ENCODE data around the gene GNAZ. TPM values are rescaled to one million over a fixed set of nuclear protein-coding genes. Genes with fewer than 3 reads are reported as not detected.

GNAZ gene
- total and polyA plus RNA-seq, 5 experiments from 2014 or later, result 0.30 to 0.68 (median 0.48) TPM; not detected in 2

- H3K27ac Mint-ChIP-seq, result peak overlapping the region in 9 of 10 donors; percentile 13 to 98 (median 95)
- H3K4me3 Mint-ChIP-seq, result peak overlapping the region in 1 of 10 donors; percentile 6
- H3K27me3 Mint-ChIP-seq, result no peaks in the 10 kb centered on the region
- no peaks in the 10 kb centered on the region for H3K36me3 Mint-ChIP-seq
- POLR2A ChIA-PET, result interaction anchor here (0.5 to 2.8 kb wide), 3 partner anchors 15 to 20 kb away, joined by 4 to 12 read pairs (median 6); no protein-coding TSS in a partner anchor
- peaks cover 11 to 19% (median 15%) of the 10 kb centered on the region in 4 donors for H3K4me1 Mint-ChIP-seq
- no peak for DNase-seq
- ATAC-seq, result no peak
- H3K9me3 Mint-ChIP-seq, result peaks cover 0 to 2% (median 0%) of the 10 kb centered on the region in 9 donors
These were observed 50.1 kb downstream of the GNAZ start for GRCh38 chr22:23120415-23120899.

DNA sequence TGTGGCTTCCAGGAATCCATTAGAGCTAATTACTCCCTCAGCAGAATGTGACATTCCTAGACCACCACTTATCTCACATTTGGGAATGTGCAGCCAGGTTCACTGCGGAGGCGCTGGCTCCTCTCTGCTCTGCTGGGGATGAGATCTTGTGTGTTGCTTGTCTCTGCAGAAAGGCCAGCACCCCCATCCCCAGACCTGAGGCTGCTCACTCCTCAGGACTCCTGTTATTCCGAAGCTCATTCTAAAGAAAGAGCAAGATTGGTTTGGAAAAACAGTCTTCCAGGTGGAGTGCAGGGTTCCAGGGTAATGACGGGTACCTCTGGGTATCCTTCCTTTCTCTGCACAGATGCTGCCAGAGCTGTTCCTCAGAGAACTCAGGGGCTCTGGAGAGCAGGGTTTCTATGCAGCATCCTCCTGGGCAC, 50.7 kb downstream of the GNAZ start:
- Mint-ChIP-seq H3K4me3 (no peak overlapping the region), H3K27ac (peak overlapping the region in 7 of 10 donors; percentile 13 to 69 (median 48)), H3K4me1 (peaks cover 10 to 19% (median 15%) of the 10 kb centered on the region in 4 donors), H3K9me3 (peaks cover 0 to 1% (median 0%) of the 10 kb centered on the region in 9 donors), H3K36me3 (no peaks in the 10 kb centered on the region), H3K27me3 (no peaks in the 10 kb centered on the region)
- DNase-seq (no peak), ATAC-seq (no peak)
- POLR2A ChIA-PET, result interaction anchor here (0.5 to 2.8 kb wide), 3 partner anchors 14 to 599 kb away, joined by 4 to 12 read pairs (median 6); no protein-coding TSS in a partner anchor

DNA sequence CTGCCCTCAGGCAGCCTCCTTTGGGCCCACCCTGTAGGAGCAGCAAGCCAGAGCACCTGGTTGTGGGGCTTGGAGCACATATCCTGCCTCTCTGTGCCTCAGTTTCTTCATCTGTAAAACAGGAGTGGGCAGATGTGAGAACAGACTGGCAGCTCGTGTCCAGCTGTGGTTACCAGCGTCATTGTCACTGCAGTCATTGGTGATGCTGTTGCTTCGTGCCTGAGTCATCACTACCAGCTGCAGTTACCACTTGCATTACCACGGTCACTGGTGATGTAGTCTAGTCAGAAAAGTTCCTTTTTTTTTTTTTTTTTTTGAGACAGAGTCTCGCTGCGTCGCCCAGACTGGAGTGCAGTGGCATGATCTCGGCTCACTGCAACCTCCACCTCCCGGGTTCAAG, 51.1 kb downstream of the GNAZ start:
- POLR2A ChIA-PET, result interaction anchor here (0.5 to 0.7 kb wide), 2 partner anchors 18 to 599 kb away, joined by 5 to 6 read pairs; no protein-coding TSS in a partner anchor
- DNase-seq (no peak), ATAC-seq (no peak)
- no peak overlapping the region for H3K4me3 Mint-ChIP-seq
- peak overlapping the region in 3 of 10 donors; percentile 6 to 50 (median 48) for H3K27ac Mint-ChIP-seq
- H3K9me3 Mint-ChIP-seq, result no peaks in the 10 kb centered on the region
- no peaks in the 10 kb centered on the region for H3K27me3 Mint-ChIP-seq
- peaks cover 9 to 19% (median 15%) of the 10 kb centered on the region in 4 donors for H3K4me1 Mint-ChIP-seq
- no peaks in the 10 kb centered on the region for H3K36me3 Mint-ChIP-seq

DNA sequence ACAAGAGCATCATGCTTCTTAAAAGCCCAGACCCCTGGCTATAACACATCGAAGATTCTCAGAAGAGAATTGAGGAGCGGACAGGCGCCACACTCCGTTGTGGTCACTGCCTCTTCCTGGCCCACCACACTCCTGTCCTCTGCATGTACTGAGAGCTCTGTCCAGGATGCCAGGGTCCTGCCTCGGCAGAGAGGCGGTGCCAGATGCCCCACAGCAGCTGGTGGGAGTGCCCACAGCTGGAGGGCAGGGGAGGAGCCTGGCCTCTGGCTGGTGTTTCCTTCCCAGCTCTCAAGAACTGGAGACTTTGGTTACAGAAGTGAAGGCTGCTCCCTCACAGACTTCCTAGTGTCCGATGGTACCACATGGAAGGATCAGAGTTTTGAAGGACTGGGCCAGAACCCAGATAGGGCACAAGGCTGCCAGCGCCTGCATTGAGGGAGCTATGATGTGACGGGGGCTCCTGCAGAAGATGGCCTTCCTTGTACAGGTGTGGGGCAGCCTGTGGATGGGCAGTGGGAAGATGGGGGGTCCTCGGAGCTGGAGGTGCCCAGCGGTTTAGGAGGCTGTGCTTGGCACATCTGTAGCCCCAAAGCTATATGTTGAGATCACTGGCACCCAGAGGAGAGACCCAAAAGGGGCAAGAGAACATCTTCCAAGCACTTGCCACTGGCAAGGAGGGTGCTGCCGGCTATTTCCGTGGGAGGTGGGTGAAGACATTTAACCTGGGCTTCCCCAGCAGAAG, 52.1 kb downstream of the GNAZ start:
- no peaks in the 10 kb centered on the region for H3K9me3 Mint-ChIP-seq
- no peaks in the 10 kb centered on the region for H3K36me3 Mint-ChIP-seq
- ATAC-seq, result no peak
- H3K27me3 Mint-ChIP-seq, result no peaks in the 10 kb centered on the region
- DNase-seq, result no peak
- peak overlapping the region in 2 of 10 donors; percentile 29 to 45 for H3K27ac Mint-ChIP-seq
- no peak overlapping the region for H3K4me3 Mint-ChIP-seq
- POLR2A ChIA-PET, result interaction anchor here (0.7 to 1.4 kb wide), 2 partner anchors 11 to 17 kb away, joined by 3 to 5 read pairs; no protein-coding TSS in a partner anchor
- peaks cover 9 to 19% (median 15%) of the 10 kb centered on the region in 4 donors for H3K4me1 Mint-ChIP-seq

GRCh38 chr22:23122992-23123803, 52.9 kb downstream of the GNAZ start:
- no peaks in the 10 kb centered on the region for H3K36me3 Mint-ChIP-seq

DNA sequence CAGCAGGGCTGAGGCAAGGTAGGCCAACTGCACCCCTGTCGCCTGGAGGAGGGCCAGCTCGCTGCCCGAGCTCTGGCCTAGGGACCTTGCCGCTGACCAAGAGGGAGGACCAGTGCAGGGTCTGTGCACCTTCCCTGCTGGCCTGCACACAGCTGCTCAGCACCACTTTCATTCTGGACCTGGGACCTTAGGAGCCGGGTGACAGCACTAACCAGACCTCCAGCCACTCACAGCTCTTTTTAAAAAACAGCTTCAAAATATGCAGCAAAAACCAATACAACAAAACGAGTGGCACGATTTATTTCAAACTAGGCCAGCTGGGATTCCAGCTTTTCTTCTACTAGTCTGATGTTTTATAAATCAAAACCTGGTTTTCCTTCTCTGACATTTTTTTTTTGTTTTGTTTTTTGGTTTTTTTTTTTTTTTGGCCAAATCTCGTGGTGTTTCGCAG, 53.5 kb downstream of the GNAZ start:
- POLR2A ChIA-PET, result interaction anchor here (0.7 kb wide), 1 partner anchor 399 kb away, joined by 4 read pairs; no protein-coding TSS in a partner anchor
- peaks cover 14 to 21% (median 20%) of the 10 kb centered on the region in 4 donors for H3K4me1 Mint-ChIP-seq
- H3K27ac Mint-ChIP-seq, result no peak overlapping the region
- H3K9me3 Mint-ChIP-seq, result no peaks in the 10 kb centered on the region
- no peak overlapping the region for H3K4me3 Mint-ChIP-seq
- DNase-seq (no peak), ATAC-seq (no peak)
- H3K27me3 Mint-ChIP-seq, result no peaks in the 10 kb centered on the region
- no peaks in the 10 kb centered on the region for H3K36me3 Mint-ChIP-seq

More at GRCh38 chr22:23122992-23123803, 52.9 kb downstream of the GNAZ start:
- H3K4me1 Mint-ChIP-seq, result peaks cover 10 to 19% (median 16%) of the 10 kb centered on the region in 4 donors
- ATAC-seq (no peak), DNase-seq (no peak)
- POLR2A ChIA-PET, result interaction anchor here (0.7 to 1.4 kb wide), 2 partner anchors 10 to 398 kb away, joined by 3 to 4 read pairs; no protein-coding TSS in a partner anchor
- no peaks in the 10 kb centered on the region for H3K27me3 Mint-ChIP-seq
- H3K4me3 Mint-ChIP-seq, result no peak overlapping the region
- peak overlapping the region in 4 of 10 donors; percentile 38 to 71 (median 44) for H3K27ac Mint-ChIP-seq
- H3K9me3 Mint-ChIP-seq, result no peaks in the 10 kb centered on the region

DNA sequence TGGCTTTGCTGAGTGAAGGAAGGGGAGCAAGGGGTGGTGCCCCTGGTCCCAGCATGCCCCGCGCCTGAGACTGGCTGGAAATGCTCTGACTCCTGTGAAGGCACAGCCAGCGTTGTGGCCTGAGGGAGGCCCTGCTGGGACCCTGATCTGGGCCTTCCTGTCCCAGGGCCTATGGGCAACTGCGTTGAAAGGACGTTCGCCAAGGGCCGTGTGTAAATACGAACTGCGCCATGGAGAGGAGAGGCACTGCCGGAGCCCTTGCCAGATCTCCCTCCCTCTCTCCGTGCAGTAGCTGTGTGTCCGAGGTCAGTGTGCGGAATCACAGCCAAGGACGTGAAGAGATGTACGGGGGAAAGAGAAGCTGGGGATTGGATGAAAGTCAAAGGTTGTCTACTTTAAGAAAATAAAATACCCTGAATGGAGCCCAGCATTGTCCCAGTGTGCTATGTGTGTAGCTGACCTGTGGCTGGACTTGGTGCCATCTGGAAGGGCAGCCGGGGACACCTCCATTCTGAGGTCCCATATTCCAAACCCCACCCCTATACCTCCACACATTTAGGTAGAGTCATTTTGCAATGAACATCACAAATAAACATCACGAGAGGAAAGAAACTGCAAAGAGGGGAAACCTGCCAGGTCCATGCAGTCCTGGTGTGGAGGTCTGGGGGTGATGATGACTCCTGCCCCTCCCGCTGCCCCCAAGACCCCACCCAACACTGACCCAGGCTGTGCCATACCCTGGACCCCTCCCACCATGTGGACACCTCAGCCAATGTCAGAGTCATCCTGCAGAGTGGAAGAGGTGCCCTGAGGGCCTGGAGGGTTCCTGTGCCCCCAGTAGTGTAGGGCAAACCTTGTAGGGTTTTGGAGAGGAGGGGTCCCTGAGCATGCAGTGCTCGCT, 54.5 kb downstream of the GNAZ start:
- H3K27me3 Mint-ChIP-seq, result no peaks in the 10 kb centered on the region
- DNase-seq, result no peak
- peaks cover 7 to 13% (median 11%) of the 10 kb centered on the region in 4 donors for H3K4me1 Mint-ChIP-seq
- H3K36me3 Mint-ChIP-seq, result no peaks in the 10 kb centered on the region
- POLR2A ChIA-PET, result no interaction called here
- no peak overlapping the region for H3K4me3 Mint-ChIP-seq
- ATAC-seq, result no peak
- H3K27ac Mint-ChIP-seq, result peak overlapping the region in 1 of 10 donors; percentile 52
- no peaks in the 10 kb centered on the region for H3K9me3 Mint-ChIP-seq

GRCh38 chr22:23125512-23126103, 55.3 kb downstream of the GNAZ start:
- H3K27ac Mint-ChIP-seq, result peak overlapping the region in 1 of 10 donors; percentile 22
- H3K4me1 Mint-ChIP-seq, result peaks cover 5 to 8% (median 6%) of the 10 kb centered on the region in 4 donors
- no peaks in the 10 kb centered on the region for H3K36me3 Mint-ChIP-seq

GRCh38 chr22:23126165-23127054, 56.1 kb downstream of the GNAZ start:
- POLR2A ChIA-PET, result no interaction called here
- Mint-ChIP-seq H3K9me3 (no peaks in the 10 kb centered on the region), H3K4me1 (peaks cover 5 to 6% (median 5%) of the 10 kb centered on the region in 4 donors), H3K4me3 (no peak overlapping the region), H3K36me3 (no peaks in the 10 kb centered on the region), H3K27ac (peak overlapping the region in 2 of 10 donors; percentile 40 to 62), H3K27me3 (no peaks in the 10 kb centered on the region)
- DNase-seq (no peak), ATAC-seq (no peak)

More at GRCh38 chr22:23125512-23126103, 55.3 kb downstream of the GNAZ start:
- POLR2A ChIA-PET, result no interaction called here
- Mint-ChIP-seq H3K9me3 (no peaks in the 10 kb centered on the region), H3K27me3 (no peaks in the 10 kb centered on the region), H3K4me3 (no peak overlapping the region)
- ATAC-seq, result no peak
- no peak for DNase-seq

GRCh38 chr22:23127055-23127756, 56.9 kb downstream of the GNAZ start:
- H3K27me3 Mint-ChIP-seq, result no peaks in the 10 kb centered on the region
- POLR2A ChIA-PET, result interaction anchor here (0.9 to 1.9 kb wide), 2 partner anchors 17 to 54 kb away, joined by 4 read pairs; partner anchors contain the start of gene BCR
- peak overlapping the region in 1 of 10 donors; percentile 62 for H3K27ac Mint-ChIP-seq
- H3K4me3 Mint-ChIP-seq, result no peak overlapping the region
- DNase-seq, result no peak
- H3K4me1 Mint-ChIP-seq, result peaks cover 5 to 6% (median 5%) of the 10 kb centered on the region in 4 donors
- ATAC-seq, result no peak
- no peaks in the 10 kb centered on the region for H3K9me3 Mint-ChIP-seq
- H3K36me3 Mint-ChIP-seq, result no peaks in the 10 kb centered on the region
